Measurements from ENCODE around the gene DYNC2I2. TPM values are rescaled to one million over a fixed set of nuclear protein-coding genes. Genes with fewer than 3 reads are reported as not detected.
"Not testable (repeated sequence)": the region's sequence is repeated elsewhere in the genome, so short reads cannot be mapped to it uniquely, and the experiment has no call there.

Gene DYNC2I2
- total and polyA plus RNA-seq, 3 donors from 2014 or later: 78.4 to 102 (median 96.7) TPM

GRCh38 chr9:128675382-128675781 lies 18.7 kb upstream of the DYNC2I2 start:
- WGBS, 2 donors: 90 to 98% methylated on average over 4 of the region's 4 CpGs

GRCh38 chr9:128669786-128670185 lies 13.1 kb upstream of the DYNC2I2 start:
- Histone ChIP-seq H3K36me3 (ENCODE audit: low read depth, missing control alignments) (no peaks in the 10 kb centered on the region), H3K27me3 (no peaks in the 10 kb centered on the region), H3K9me3 (no peaks in the 10 kb centered on the region), H3K27ac (no peak overlapping the region), H3K4me3 (no peak overlapping the region), H3K4me1 (no peaks in the 10 kb centered on the region)
- 93 to 100% methylated on average over 4 to 6 of the region's 6 CpGs for WGBS, 2 donors
- no peak for DNase-seq
- intact Hi-C loops (cut with DNase I; ENCODE audit: low total_unique reads): no loop called here
- TF ChIP-seq CTCF (IDR thresholded peaks at IDR 0.05) (no peak), POLR2A (IDR thresholded peaks at IDR 0.05) (no peak)

More at GRCh38 chr9:128675382-128675781, 18.7 kb upstream of the DYNC2I2 start:
- Histone ChIP-seq H3K27me3 (no peaks in the 10 kb centered on the region), H3K4me1 (no peaks in the 10 kb centered on the region), H3K36me3 (ENCODE audit: low read depth, missing control alignments) (no peaks in the 10 kb centered on the region), H3K9me3 (no peaks in the 10 kb centered on the region), H3K4me3 (no peak overlapping the region), H3K27ac (no peak overlapping the region)
- intact Hi-C loops (cut with DNase I; ENCODE audit: low total_unique reads): no loop called here
- TF ChIP-seq CTCF (IDR thresholded peaks at IDR 0.05) (no peak), POLR2A (IDR thresholded peaks at IDR 0.05) (no peak)
- DNase-seq: no peak

- DNase-seq: not testable (repeated sequence)
Observed at GRCh38 chr9:128666481-128666941, 9.9 kb upstream of the DYNC2I2 start.

GRCh38 chr9:128657796-128658195 lies 1.1 kb upstream of the DYNC2I2 start:
- Histone ChIP-seq H3K4me1 (peaks cover 3% of the 10 kb centered on the region), H3K27me3 (no peaks in the 10 kb centered on the region), H3K9me3 (no peaks in the 10 kb centered on the region), H3K4me3 (no peak overlapping the region), H3K36me3 (ENCODE audit: low read depth, missing control alignments) (no peaks in the 10 kb centered on the region), H3K27ac (peak overlapping the region; percentile 99)
- 62 to 73% methylated on average over 3 of the region's 3 CpGs for WGBS, 2 donors
- TF ChIP-seq POLR2A (IDR thresholded peaks at IDR 0.05): no peak
- no peak for TF ChIP-seq CTCF (IDR thresholded peaks at IDR 0.05)
- intact Hi-C loops (cut with DNase I; ENCODE audit: low total_unique reads): no loop called here
- DNase-seq: no peak

More at GRCh38 chr9:128666481-128666941, 9.9 kb upstream of the DYNC2I2 start:
- H3K36me3 ChIP-seq (ENCODE audit: low read depth, missing control alignments); intact Hi-C loops (cut with DNase I; ENCODE audit: low total_unique reads); H3K4me1 ChIP-seq; H3K27ac ChIP-seq; H3K4me3 ChIP-seq; H3K9me3 ChIP-seq; H3K27me3 ChIP-seq: not testable (repeated sequence)
- WGBS, 2 donors: 90 to 94% methylated on average over 8 of the region's 8 CpGs

- H3K4me1 ChIP-seq: peaks cover 3% of the 10 kb centered on the region
- H3K4me3 ChIP-seq: peak overlapping the region; percentile 66 to 76
- no peak for DNase-seq
- WGBS, 2 donors: 74 to 82% methylated on average over 13 of the region's 13 CpGs
- no peak for TF ChIP-seq POLR2A (IDR thresholded peaks at IDR 0.05)
- no peak for TF ChIP-seq CTCF (IDR thresholded peaks at IDR 0.05)
- intact Hi-C loops (cut with DNase I; ENCODE audit: low total_unique reads): no loop called here
- H3K36me3 ChIP-seq (ENCODE audit: low read depth, missing control alignments): no peaks in the 10 kb centered on the region
- H3K9me3 ChIP-seq: no peaks in the 10 kb centered on the region
- H3K27ac ChIP-seq: peak overlapping the region; percentile 99
- no peaks in the 10 kb centered on the region for H3K27me3 ChIP-seq
Observed at GRCh38 chr9:128657344-128657704, 677 bp upstream of the DYNC2I2 start.

Data from testis (tissue), 3 donors.